Measurements from ENCODE around the gene ANKHD1.
"Not testable (repeated sequence)": the region's sequence is repeated elsewhere in the genome, so short reads cannot be mapped to it uniquely, and the experiment has no call there.

Gene ANKHD1

DNA sequence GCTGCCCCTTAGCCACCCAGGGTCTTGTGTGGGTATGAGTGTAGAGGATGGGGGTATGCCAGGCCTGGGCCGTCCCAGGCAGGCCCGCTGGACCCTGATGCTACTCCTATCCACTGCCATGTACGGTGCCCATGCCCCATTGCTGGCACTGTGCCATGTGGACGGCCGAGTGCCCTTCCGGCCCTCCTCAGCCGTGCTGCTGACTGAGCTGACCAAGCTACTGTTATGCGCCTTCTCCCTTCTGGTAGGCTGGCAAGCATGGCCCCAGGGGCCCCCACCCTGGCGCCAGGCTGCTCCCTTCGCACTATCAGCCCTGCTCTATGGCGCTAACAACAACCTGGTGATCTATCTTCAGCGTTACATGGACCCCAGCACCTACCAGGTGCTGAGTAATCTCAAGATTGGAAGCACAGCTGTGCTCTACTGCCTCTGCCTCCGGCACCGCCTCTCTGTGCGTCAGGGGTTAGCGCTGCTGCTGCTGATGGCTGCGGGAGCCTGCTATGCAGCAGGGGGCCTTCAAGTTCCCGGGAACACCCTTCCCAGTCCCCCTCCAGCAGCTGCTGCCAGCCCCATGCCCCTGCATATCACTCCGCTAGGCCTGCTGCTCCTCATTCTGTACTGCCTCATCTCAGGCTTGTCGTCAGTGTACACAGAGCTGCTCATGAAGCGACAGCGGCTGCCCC is 165.6 kb downstream of the ANKHD1 start:
- no peak for DNase-seq

GRCh38 chr5:140567871-140568270 is 166.2 kb downstream of the ANKHD1 start:
- no peak for DNase-seq

GRCh38 chr5:140568443-140569063 is 166.9 kb downstream of the ANKHD1 start:
- no peak for DNase-seq

DNA sequence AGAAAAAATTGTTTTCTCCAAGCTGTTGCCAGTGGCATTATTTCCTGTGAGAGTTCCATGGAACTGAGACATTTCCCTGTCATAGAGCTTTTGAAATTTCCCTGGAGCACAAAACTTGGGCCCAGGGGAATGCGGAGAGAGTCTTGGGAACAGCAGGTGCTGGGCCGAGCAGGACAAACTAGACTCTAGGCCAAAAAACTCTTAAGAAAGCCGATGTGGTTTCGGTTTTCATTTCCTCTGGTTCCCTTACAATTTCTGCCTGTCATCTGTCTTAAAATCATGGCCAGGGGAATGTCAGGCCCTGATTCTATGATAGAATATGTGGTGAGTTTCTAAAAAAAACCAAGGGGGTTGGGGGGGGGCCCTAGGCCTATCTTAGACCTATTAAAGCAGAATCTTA is 167.6 kb downstream of the ANKHD1 start:
- DNase-seq = no peak

DNA sequence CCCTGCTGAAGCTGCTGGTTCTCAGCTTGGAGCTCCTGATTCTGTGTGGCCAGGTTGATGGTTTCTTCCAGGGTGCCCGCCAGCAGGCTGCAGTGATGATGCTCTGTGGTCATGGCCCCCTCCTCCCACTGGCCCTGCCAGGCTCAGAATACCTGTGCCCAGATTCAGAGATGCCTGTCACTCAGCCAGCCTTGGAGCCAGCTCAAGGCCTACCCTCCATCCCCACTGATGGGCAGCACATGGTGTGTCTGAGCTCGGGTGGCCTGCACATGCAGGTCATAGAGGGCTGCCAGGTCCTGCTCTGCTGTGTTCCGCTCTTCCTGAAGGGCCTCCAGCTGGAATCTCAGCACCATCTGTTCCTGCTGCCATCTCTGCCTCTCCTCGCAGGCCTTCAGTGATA is 168.4 kb downstream of the ANKHD1 start:
- no peak for DNase-seq

- DNase-seq = no peak
Measured at GRCh38 chr5:140570488-140570887, 168.9 kb downstream of the ANKHD1 start.

DNA sequence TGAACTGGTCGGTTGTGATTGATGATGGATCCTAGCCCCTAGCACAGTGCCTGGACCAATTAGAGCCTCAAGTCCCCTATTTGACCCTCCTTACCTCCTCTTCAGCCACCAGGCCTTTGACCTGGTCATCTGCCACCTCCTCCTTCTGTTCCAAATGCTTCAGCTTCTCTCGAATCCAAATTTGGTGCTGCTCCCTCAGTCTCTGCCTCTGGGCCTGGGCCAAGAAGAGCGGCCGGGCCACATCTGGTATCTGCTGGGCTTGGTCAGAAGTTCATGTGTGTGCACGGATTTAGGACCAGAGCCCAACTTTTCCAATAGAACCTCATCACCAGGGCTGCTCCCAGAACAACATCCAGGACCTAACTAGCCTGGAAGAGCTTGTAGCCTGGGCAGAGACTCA is 169.5 kb downstream of the ANKHD1 start:
- no peak for DNase-seq

GRCh38 chr5:140573683-140574082 is 172.1 kb downstream of the ANKHD1 start:
- DNase-seq = no peak

DNA sequence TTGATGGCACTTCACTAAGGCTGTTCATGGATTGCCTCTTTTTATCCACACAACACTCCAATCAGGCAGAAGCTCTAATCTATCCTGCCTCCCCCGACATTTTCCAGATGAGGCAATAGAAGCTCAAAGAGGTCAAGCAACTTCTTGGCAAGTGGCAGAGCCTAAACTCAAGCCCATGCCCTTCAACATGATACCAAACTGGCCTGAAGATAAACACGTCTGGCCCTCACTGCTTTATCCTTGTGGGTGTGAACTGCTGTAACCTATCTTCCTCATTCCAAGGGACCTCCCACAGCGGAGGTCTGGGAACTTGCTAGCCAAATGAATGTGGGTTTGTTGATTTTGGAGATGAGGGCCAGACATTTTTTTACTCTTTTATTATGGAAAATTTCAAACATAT is 172.5 kb downstream of the ANKHD1 start:
- DNase-seq = no peak

GRCh38 chr5:140575309-140575708 is 173.7 kb downstream of the ANKHD1 start:
- DNase-seq = no peak

GRCh38 chr5:140576776-140577201 is 175.2 kb downstream of the ANKHD1 start:
- DNase-seq = peak; percentile 76

GRCh38 chr5:140579188-140579747 is 177.6 kb downstream of the ANKHD1 start:
- not testable (repeated sequence) for DNase-seq

DNA sequence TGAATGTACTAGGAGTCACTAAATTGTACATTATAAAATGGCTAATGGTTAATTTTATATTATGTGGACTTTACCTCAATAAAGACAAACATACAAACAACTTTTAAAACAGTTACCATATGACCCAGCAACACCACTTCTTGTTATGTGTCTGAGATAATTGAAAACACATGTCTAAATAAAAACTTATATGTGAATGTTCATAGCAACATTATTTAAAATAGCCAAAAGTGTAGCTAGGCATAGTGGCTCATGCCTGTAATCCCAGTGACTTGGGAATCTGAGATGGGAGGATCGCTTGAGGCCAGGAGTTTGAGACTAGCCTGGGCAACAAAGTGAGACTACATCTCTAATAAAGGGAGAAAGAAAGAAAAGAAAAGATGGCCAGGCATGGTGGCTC is 185.9 kb downstream of the ANKHD1 start:
- DNase-seq = no peak

- no peak for DNase-seq
Measured at GRCh38 chr5:140588311-140589070, 186.9 kb downstream of the ANKHD1 start.

Data from kidney glomerular epithelial cell (primary cell).